Activated B cell treated with CpG ODN at 0.5 μM for 24 hours (primary cell): ENCODE data around the gene INO80C. TPM values are rescaled to one million over a fixed set of nuclear protein-coding genes. Genes with fewer than 3 reads are reported as not detected.

Experiments used
- ATAC-seq: fragments of 200-7000 bp; cut with Tn5 transposase; one replicate; pipeline ENCODE4 v1.10.0; 2021; ENCODE audit warnings: low read depth, mild to moderate bottlenecking, moderate library complexity
- CTCF ChIA-PET: fragments of 350-600 bp; sonication (Branson Sonifier 250); formaldehyde crosslinking; loops from one replicate; lab custom pipeline; 2021; ENCODE audit warnings: antibody characterized with exemption; lab: Charles Lee
- POLR2A ChIA-PET: fragments of 350-600 bp; sonication (Branson Sonifier 250); formaldehyde crosslinking; loops from one replicate; lab custom pipeline; 2021; ENCODE audit warnings: antibody characterized with exemption; lab: Charles Lee
- DNase-seq: peaks from one replicate; pipeline ENCODE4 v3.0.0; 2022
- H3K27ac Mint-ChIP-seq: one replicate; pipeline ENCODE4 v1.8.0; 2020; ENCODE audit warnings: mixed read lengths
- H3K27me3 Mint-ChIP-seq: one replicate; pipeline ENCODE4 v1.8.0; 2021; ENCODE audit warnings: mixed read lengths
- H3K36me3 Mint-ChIP-seq: one replicate; pipeline ENCODE4 v1.8.0; 2021; ENCODE audit warnings: low read depth, mixed read lengths
- H3K4me1 Mint-ChIP-seq: one replicate; pipeline ENCODE4 v1.8.0; 2021; ENCODE audit warnings: mixed read lengths
- H3K4me3 Mint-ChIP-seq: one replicate; pipeline ENCODE4 v1.8.0; 2020; ENCODE audit warnings: mild to moderate bottlenecking, mixed read lengths
- H3K9me3 Mint-ChIP-seq: one replicate; pipeline ENCODE4 v1.8.0; 2020; ENCODE audit warnings: mixed read lengths
- CTCF ChIP-seq: fragments of 200-600 bp; IDR thresholded peaks from one replicate; pipeline ENCODE4 v1.8.0; 2022; ENCODE audit warnings: antibody characterized with exemption, mild to moderate bottlenecking
- intact Hi-C: fragments of 100-400 bp; cut with micrococcal nuclease; formaldehyde crosslinking; loops from one replicate; pipeline ENCODE4 v1.15.1; 2024
- total RNA-seq: library from RNA; stranded (reverse); gene quantifications from 2 replicates; pipeline ENCODE4 v1.2.3, GENCODE V29; 2022

Gene INO80C
- total RNA-seq, 1 donor from 2014 or later, result 31.6 TPM

GRCh38 chr18:35469725-35470124 is 28.0 kb downstream of the INO80C start:
- intact Hi-C loops, result loop anchor here (5.0 kb wide), 1 partner anchor 43 kb away; no protein-coding TSS in a partner anchor
- POLR2A ChIA-PET, result no interaction called here
- no peak for TF ChIP-seq CTCF
- no peak for ATAC-seq
- H3K27me3 Mint-ChIP-seq, result no peaks in the 10 kb centered on the region
- H3K4me3 Mint-ChIP-seq, result no peak overlapping the region
- no peak overlapping the region for H3K27ac Mint-ChIP-seq
- peaks cover 43% of the 10 kb centered on the region for H3K36me3 Mint-ChIP-seq
- no peak for DNase-seq
- peaks cover 29% of the 10 kb centered on the region for H3K4me1 Mint-ChIP-seq
- CTCF ChIA-PET, result no interaction called here
- no peaks in the 10 kb centered on the region for H3K9me3 Mint-ChIP-seq

- H3K36me3 Mint-ChIP-seq, result peaks cover 40% of the 10 kb centered on the region
- H3K27me3 Mint-ChIP-seq, result no peaks in the 10 kb centered on the region
- H3K4me1 Mint-ChIP-seq, result peaks cover 32% of the 10 kb centered on the region
- intact Hi-C loops, result loop anchor here (5.0 kb wide), 1 partner anchor 44 kb away; no protein-coding TSS in a partner anchor
- no peak overlapping the region for H3K27ac Mint-ChIP-seq
- ATAC-seq, result no peak
- TF ChIP-seq CTCF, result no peak
- ChIA-PET CTCF (no interaction called here), POLR2A (interaction anchor here (0.6 kb wide), 1 partner anchor 228 kb away, joined by 7 read pairs; no protein-coding TSS in a partner anchor)
- H3K4me3 Mint-ChIP-seq, result no peak overlapping the region
- no peak for DNase-seq
- no peaks in the 10 kb centered on the region for H3K9me3 Mint-ChIP-seq
These were observed 29.0 kb downstream of the INO80C start for GRCh38 chr18:35468711-35469110.

GRCh38 chr18:35467624-35468016 is 30.1 kb downstream of the INO80C start:
- CTCF ChIA-PET, result no interaction called here
- Mint-ChIP-seq H3K27ac (peak overlapping the region; percentile 31), H3K27me3 (no peaks in the 10 kb centered on the region), H3K4me1 (peaks cover 32% of the 10 kb centered on the region), H3K9me3 (no peaks in the 10 kb centered on the region), H3K36me3 (peaks cover 31% of the 10 kb centered on the region), H3K4me3 (peak overlapping the region; percentile 28)
- intact Hi-C loops, result loop anchor here (1.0 to 5.0 kb wide), 2 partner anchors 45 to 57 kb away; no protein-coding TSS in a partner anchor
- ATAC-seq (peak; percentile 89), DNase-seq (peak; percentile 25)
- POLR2A ChIA-PET, result interaction anchor here (0.5 to 1.4 kb wide), 2 partner anchors 30 to 34 kb away, joined by 7 to 8 read pairs; partner anchors contain the start of gene INO80C
- no peak for TF ChIP-seq CTCF

GRCh38 chr18:35466815-35467623 is 30.7 kb downstream of the INO80C start:
- CTCF ChIA-PET, result no interaction called here
- POLR2A ChIA-PET, result interaction anchor here (0.5 to 1.4 kb wide), 2 partner anchors 31 to 34 kb away, joined by 7 to 8 read pairs; partner anchors contain the start of gene INO80C
- no peak overlapping the region for H3K27ac Mint-ChIP-seq

More at GRCh38 chr18:35466815-35467623, 30.7 kb downstream of the INO80C start:
- Mint-ChIP-seq H3K9me3 (no peaks in the 10 kb centered on the region), H3K27me3 (no peaks in the 10 kb centered on the region), H3K36me3 (peaks cover 25% of the 10 kb centered on the region), H3K4me3 (no peak overlapping the region), H3K4me1 (peaks cover 32% of the 10 kb centered on the region)
- ATAC-seq (peak; percentile 15), DNase-seq (no peak)
- no peak for TF ChIP-seq CTCF
- intact Hi-C loops, result loop anchor here (1.0 to 5.0 kb wide), 2 partner anchors 45 to 57 kb away; no protein-coding TSS in a partner anchor
